Heart left ventricle (tissue), 16 donors: Measurements from ENCODE around the gene PROSER2. TPM values are rescaled to one million over a fixed set of nuclear protein-coding genes. Genes with fewer than 3 reads are reported as not detected.
A peak's percentile ranks its signal among the peaks of the same experiment; 100 is the strongest.

Source experiments
- ATAC-seq, 4 donors: fragments of 200-7000 bp; cut with Tn5 transposase; one replicate each; pipeline ENCODE4 v1.9.1; 2020 to 2022; ENCODE audit warnings: moderate library complexity in 4 of 4, mild to moderate bottlenecking in 3 of 4, moderate number of reproducible peaks in 1 of 4
- DNase-seq, 5 donors: peaks; one replicate each; pipeline ENCODE4 v3.0.0-alpha.2; 2020
- H3K27ac ChIP-seq, 12 donors: fragments of 200-600 bp; sonication (generic) in 4 of 12; one replicate each; pipeline versions ENCODE4 v1.5.0 to v1.8.0; 2016 to 2022; ENCODE audit warnings: mild to moderate bottlenecking in 2 of 12
- H3K27me3 ChIP-seq, 9 donors: fragments of 200-600 bp; sonication (generic) in 2 of 9; one replicate each; pipeline versions ENCODE4 v1.5.1 to v1.8.0; 2016 to 2022; ENCODE audit warnings: mild to moderate bottlenecking in 3 of 9
- H3K36me3 ChIP-seq, 9 donors: fragments of 200-600 bp; sonication (generic) in 2 of 9; one replicate each; pipeline versions ENCODE4 v1.5.0 to v1.8.0; 2018 to 2022; ENCODE audit warnings: mild to moderate bottlenecking in 2 of 9
- H3K4me1 ChIP-seq, 12 donors: fragments of 200-600 bp; sonication (generic) in 4 of 12; one replicate each; pipeline versions ENCODE4 v1.5.0 to v1.8.0; 2016 to 2022; ENCODE audit warnings: mild to moderate bottlenecking in 3 of 12
- H3K4me3 ChIP-seq, 12 donors: fragments of 200-600 bp; sonication (generic) in 4 of 12; one replicate each; pipeline versions ENCODE4 v1.5.0 to v1.8.0; 2017 to 2022; ENCODE audit warnings: mild to moderate bottlenecking in 9 of 12, moderate library complexity in 4 of 12
- H3K9me3 ChIP-seq, 12 donors: fragments of 200-600 bp; sonication (generic) in 4 of 12; one replicate each; pipeline versions ENCODE4 v1.5.0 to v1.8.0; 2016 to 2022; ENCODE audit warnings: mild to moderate bottlenecking in 1 of 12
- POLR2A ChIP-seq, 2 donors: fragments of 450-650 bp; IDR thresholded peaks; one replicate each; pipeline ENCODE4 v1.6.1; 2017; ENCODE audit warnings: antibody characterized with exemption in 2 of 2, mild to moderate bottlenecking in 2 of 2, moderate library complexity in 2 of 2
- WGBS, 4 donors: extraction: QIAGEN DNeasy Blood & Tissue Kit in 2 of 4; methylation state at CpG; one replicate each; pipeline versions ENCODE4 v1.1.5 to v1.1.7; 2013 to 2018; 5-methylcytosine and 5-hydroxymethylcytosine counted together
- intact Hi-C, 10 donors: fragments of 100-400 bp; cut with DNase I; formaldehyde crosslinking; loops; one replicate each; pipeline versions ENCODE4 v1.11.1 to v1.14.2; 2022
- polyA plus RNA-seq, 2 donors: library from polyadenylated mRNA; stranded (reverse); fragments of 200-250 nt; gene quantifications; one replicate each; pipeline ENCODE4 v1.2.3, GENCODE V29; 2013
- total RNA-seq, 9 donors: library from RNA; depleted of rRNA in 2 of 9; stranded (reverse); fragments of >200 nt in 2 of 9; fragmentation: NEBNext Ultra II Directional in 3 of 9; extraction: Animal tissue kit (Norgen Biotek cat#: 25700) in 3 of 9; gene quantifications; one replicate each; pipeline versions ENCODE4 v1.1.0 to v1.2.4, GENCODE V29; 2016 to 2023
- TF ChIP-seq, protein P1 (sequence below), 12 donors: fragments of 200-600 bp; sonication (generic) in 4 of 12; IDR thresholded peaks; one replicate each; pipeline versions ENCODE4 v1.5.0 to v1.8.0; 2018 to 2022; ENCODE audit warnings: antibody characterized with exemption in 12 of 12, mild to moderate bottlenecking in 5 of 12
- donor health status: ischemic (EF 13 %, LVEDD 7.1; RV severe dilation, severe dysfunction).
- donor health status: healthy with polysubstance abuse.
- donor health status: DM: no; HTN: yes; CAD: no.
- donor health status: DM: no; HTN: no; CAD: no.
- donor health status: ischemic (EF 25% LVEDD 6.9; RV normal size, moderate dysfunction).
- donor health status: ischemic (EF 25% LVEDD 5.7; RV mildly dilated, moderate dysfunction).
- donor health status: healthy.
- donor health status: DM: yes; HTN: yes; CAD: no.
- donor health status: ischemic (EF 35%, LVEDD 5.7; RV mildly dilated, moderate dysfunction).
- donor health status: nonischemic (EF 11% LVEDD 7.7; RV severe dilation, severe dysfunction).
- donor health status: DM: yes; HTN: yes; CAD: no.
- donor health status: PGD.
- donor health status: ischemic (EF 29% LVEDD 5.4; RV normal size, mild dysfunction).
- donor health status: nonischemic (EF 23%, LVEDD 6.1; RV moderate dilation, normal function).

PROSER2 gene
- total and polyA plus RNA-seq, 11 donors: 0.38 to 3.3 (median 0.83) TPM

DNA sequence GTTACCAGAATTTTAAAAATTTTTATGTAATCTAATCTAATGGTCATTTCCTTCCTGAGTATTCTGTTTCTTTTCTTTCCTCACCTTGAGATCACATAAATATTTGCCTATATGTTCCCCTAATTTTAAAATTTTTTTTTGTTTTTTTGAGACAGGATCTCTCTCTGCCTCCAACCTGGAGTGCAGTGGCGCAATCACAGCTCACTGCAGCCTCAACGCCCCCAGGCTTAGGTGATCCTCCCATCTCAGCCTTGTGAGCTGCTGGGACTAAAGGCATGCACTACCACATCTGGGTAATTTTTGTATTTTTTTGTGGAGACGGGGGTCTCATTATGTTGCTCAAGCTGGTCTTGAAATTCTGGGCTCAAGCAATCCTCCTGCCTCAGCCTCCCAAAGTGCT lies 4.1 kb upstream of the PROSER2 start:
- intact Hi-C loops: no loop called here
- DNase-seq: no peak
- Histone ChIP-seq H3K4me3 (no peak overlapping the region), H3K27me3 (peaks cover 0 to 18% (median 9%) of the 10 kb centered on the region in 9 donors), H3K27ac (no peak overlapping the region), H3K4me1 (peaks cover 0 to 21% (median 0%) of the 10 kb centered on the region in 12 donors), H3K9me3 (no peaks in the 10 kb centered on the region), H3K36me3 (no peaks in the 10 kb centered on the region)
- TF ChIP-seq, protein P1, sequence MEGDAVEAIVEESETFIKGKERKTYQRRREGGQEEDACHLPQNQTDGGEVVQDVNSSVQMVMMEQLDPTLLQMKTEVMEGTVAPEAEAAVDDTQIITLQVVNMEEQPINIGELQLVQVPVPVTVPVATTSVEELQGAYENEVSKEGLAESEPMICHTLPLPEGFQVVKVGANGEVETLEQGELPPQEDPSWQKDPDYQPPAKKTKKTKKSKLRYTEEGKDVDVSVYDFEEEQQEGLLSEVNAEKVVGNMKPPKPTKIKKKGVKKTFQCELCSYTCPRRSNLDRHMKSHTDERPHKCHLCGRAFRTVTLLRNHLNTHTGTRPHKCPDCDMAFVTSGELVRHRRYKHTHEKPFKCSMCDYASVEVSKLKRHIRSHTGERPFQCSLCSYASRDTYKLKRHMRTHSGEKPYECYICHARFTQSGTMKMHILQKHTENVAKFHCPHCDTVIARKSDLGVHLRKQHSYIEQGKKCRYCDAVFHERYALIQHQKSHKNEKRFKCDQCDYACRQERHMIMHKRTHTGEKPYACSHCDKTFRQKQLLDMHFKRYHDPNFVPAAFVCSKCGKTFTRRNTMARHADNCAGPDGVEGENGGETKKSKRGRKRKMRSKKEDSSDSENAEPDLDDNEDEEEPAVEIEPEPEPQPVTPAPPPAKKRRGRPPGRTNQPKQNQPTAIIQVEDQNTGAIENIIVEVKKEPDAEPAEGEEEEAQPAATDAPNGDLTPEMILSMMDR (IDR thresholded peaks at IDR 0.05): no peak
- no peak for TF ChIP-seq POLR2A (IDR thresholded peaks at IDR 0.05)
- ATAC-seq: no peak
- WGBS, 4 donors: 83 to 91% (median 85%) methylated on average over 3 of the region's 3 CpGs

DNA sequence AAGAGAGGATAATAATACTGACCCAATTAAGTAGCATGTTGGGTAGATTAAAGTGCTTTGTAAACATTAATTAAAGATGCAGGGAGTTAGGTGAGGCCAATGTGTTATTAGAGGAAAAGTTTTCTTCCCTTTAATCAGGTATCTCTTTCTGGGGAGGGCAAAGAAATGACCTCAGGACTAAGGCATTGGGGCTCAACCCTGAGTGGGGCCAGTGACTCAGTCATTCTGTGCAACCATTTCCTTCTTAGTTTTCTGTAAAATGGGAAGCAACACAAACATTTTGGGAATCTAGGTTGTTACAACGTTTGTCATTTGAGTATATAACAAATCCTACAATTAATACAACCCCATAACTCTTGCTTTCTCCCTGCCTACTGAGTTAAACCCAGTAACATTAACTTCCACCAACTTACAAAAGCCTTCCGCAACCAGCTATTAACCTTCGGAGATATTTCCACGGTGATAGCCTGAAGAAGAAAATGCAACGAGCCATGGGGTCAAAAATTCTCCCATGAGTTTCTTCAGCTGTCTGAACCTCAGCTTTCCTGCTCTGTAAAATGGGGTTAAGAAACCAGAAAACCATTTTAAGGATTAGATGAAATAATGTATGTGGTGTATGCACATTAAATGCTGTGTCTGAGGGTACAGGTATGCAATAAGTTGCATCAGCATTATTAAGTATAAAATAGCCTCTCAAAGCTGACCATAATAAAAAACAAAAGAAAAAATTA lies 965 bp upstream of the PROSER2 start:
- Histone ChIP-seq H3K27ac (no peak overlapping the region), H3K36me3 (no peaks in the 10 kb centered on the region), H3K9me3 (no peaks in the 10 kb centered on the region), H3K4me1 (peaks cover 0 to 19% (median 0%) of the 10 kb centered on the region in 12 donors), H3K4me3 (no peak overlapping the region), H3K27me3 (peaks cover 0 to 23% (median 9%) of the 10 kb centered on the region in 9 donors)
- no peak for DNase-seq
- TF ChIP-seq, protein P1 (IDR thresholded peaks at IDR 0.05): no peak
- TF ChIP-seq POLR2A (IDR thresholded peaks at IDR 0.05): no peak
- intact Hi-C loops: no loop called here
- ATAC-seq: no peak
- 78 to 81% (median 80%) methylated on average over 5 of the region's 5 CpGs for WGBS, 4 donors

DNA sequence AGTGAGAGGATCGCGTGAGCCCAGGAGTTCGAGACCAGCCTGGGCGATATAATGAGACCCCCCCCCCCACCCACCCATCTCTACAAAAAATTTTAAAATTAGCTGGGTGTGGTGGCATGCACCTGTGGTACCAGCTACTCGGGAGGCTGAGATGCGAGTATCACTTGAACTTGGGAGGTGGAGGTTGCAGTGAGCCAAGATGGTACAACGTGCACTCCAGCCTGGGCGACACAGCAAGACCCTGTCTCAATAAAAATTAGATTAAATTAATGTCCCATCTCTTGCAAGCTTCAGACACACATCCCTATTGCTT lies 391 bp upstream of the PROSER2 start:
- peak overlapping the region; percentile 37 to 86 (median 70) for H3K4me3 ChIP-seq
- ATAC-seq: no peak
- no peaks in the 10 kb centered on the region for H3K36me3 ChIP-seq
- intact Hi-C loops: no loop called here
- TF ChIP-seq, protein P1 (IDR thresholded peaks at IDR 0.05): no peak
- TF ChIP-seq POLR2A (IDR thresholded peaks at IDR 0.05): no peak
- H3K9me3 ChIP-seq: no peaks in the 10 kb centered on the region
- H3K4me1 ChIP-seq: peaks cover 0 to 19% (median 0%) of the 10 kb centered on the region in 12 donors
- H3K27ac ChIP-seq: no peak overlapping the region
- DNase-seq: no peak
- 65 to 75% (median 68%) methylated on average over 7 to 8 of the region's 8 CpGs for WGBS, 4 donors
- peaks cover 0 to 23% (median 9%) of the 10 kb centered on the region in 9 donors for H3K27me3 ChIP-seq

DNA sequence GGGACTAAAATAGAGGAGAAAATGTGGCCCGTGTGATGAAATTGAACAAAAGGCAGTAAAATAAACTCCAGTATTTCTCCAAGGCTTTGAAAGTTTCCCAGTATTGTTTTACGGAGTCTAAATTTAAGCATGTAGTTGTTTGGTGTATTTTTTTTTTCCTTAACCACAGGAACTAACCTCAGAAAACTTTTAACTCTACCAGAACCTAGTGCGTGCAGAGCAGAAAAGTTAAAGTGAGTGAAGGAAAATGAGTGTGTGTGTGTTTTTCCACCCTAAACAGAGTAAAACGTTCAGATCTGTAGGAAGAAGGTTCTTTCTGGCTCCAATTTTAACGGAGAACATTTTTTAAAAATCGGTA lies 812 bp downstream of the PROSER2 start:
- Histone ChIP-seq H3K4me1 (peaks cover 0 to 19% (median 0%) of the 10 kb centered on the region in 12 donors), H3K27ac (peak overlapping the region in 4 of 12 donors; percentile 34 to 55 (median 50)), H3K4me3 (peak overlapping the region; percentile 37 to 86 (median 70)), H3K9me3 (no peaks in the 10 kb centered on the region), H3K27me3 (peaks cover 0 to 23% (median 9%) of the 10 kb centered on the region in 9 donors), H3K36me3 (no peaks in the 10 kb centered on the region)
- WGBS, 4 donors: 28 to 38% (median 36%) methylated on average over 6 of the region's 6 CpGs
- DNase-seq (no peak), ATAC-seq (no peak)
- TF ChIP-seq, protein P1 (IDR thresholded peaks at IDR 0.05): no peak
- TF ChIP-seq POLR2A (IDR thresholded peaks at IDR 0.05): no peak
- intact Hi-C loops: no loop called here
